Body of pancreas (tissue), 4 donors: Measurements from ENCODE around the gene KHK.

Experiments used
- CTCF ChIP-seq, 7 experiments: fragments of 450-650 bp in 4 of 7; fragments of 200-600 bp in 3 of 7; sonication (generic) in 3 of 7; IDR thresholded peaks; one replicate each; pipeline ENCODE4 v1.5.1; 2016 to 2019; ENCODE audit warnings: antibody characterized with exemption in 7 of 7
- POLR2A ChIP-seq, 3 donors: fragments of 450-650 bp; IDR thresholded peaks; one replicate each; pipeline ENCODE4 v1.6.1; 2016; ENCODE audit warnings: antibody characterized with exemption in 3 of 3, mild to moderate bottlenecking in 2 of 3

DNA sequence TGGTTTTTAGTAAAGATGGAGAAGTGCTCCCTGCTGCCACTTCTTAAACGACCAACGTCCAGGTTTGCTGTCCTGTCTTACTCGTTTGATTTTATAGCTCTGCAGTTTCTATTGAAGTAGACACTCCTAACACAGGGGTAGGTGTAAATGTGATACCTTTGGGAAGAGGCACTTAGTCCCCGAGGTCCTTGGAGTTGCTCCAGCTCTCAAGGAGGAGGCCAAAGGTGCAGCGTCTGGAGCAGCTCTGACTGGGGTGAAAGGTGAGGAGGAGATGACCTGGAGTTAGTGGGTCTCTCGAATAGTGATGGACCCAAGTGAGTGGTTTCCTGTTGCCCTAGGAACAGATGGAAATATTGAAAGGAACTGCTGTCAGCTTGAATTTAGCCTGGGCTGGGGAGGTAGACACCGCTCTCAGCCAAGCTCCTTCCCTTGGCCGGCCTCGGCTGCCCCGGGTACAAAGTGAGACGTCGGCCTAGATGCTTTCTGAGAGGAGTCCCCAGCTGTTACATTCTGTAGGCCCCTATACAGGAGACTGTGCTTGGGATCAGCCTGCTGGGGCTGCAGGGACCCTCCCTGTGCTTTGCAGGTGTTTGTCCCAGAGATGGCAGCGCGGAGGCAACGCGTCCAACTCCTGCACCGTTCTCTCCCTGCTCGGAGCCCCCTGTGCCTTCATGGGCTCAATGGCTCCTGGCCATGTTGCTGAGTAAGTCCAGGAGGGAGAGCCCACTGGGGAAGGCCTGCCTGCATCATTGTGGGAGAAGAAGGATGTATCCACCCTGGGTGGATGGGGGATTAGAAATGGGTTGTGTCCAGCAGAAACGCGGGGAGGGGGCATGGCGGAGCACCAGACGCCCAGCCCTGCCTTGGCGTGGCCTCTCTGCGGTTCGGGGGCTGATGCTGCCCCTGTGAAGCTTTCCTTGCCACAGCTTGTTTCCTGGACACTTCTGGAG, 5.4 kb downstream of the KHK start:
- TF ChIP-seq CTCF (IDR thresholded peaks at IDR 0.05) (no peak), POLR2A (IDR thresholded peaks at IDR 0.05) (no peak)
